SK-N-SH (cell line): ENCODE data around the gene HSD17B12. TPM values are rescaled to one million over a fixed set of nuclear protein-coding genes. Genes with fewer than 3 reads are reported as not detected.

Experiments
- CTCF ChIA-PET: fragments of 300-600, 350-600 bp; formaldehyde crosslinking; extraction: SDS; loops from one replicate; lab custom pipeline; 2021; lab: Yijun Ruan, JAX
- POLR2A ChIA-PET: fragments of 350-600 bp; sonication (Branson Sonifier 250); formaldehyde crosslinking; extraction: SDS; loops from one replicate; lab custom pipeline; 2020; ENCODE audit warnings: antibody characterized with exemption, inconsistent platforms; lab: Yijun Ruan, JAX
- DNase-seq: peaks from one replicate; pipeline ENCODE4 v3.0.0; 2012
- H2AFZ ChIP-seq: fragments of 200-600 bp; sonication (generic); 2 replicates; pipeline ENCODE4 v1.8.1; 2016; ENCODE audit warnings: antibody characterized with exemption, mild to moderate bottlenecking, low read depth
- H3F3A ChIP-seq: fragments of 200-600 bp; sonication (generic); replicated peaks from 2 replicates; pipeline ENCODE3; 2016; ENCODE audit warnings: antibody characterized with exemption, mild to moderate bottlenecking; ENCODE audit not compliant: insufficient read depth
- H3K27ac ChIP-seq, 2 experiments: fragments of 200-500 bp in 1 of 2; fragments of 200-600 bp in 1 of 2; sonication (Bioruptor generic) in 1 of 2; sonication (generic), shearing (Covaris generic) in 1 of 2; 2 replicates each; pipeline versions ENCODE4 v1.5.1 to v1.6.1; 2014 to 2016; ENCODE audit warnings: low read depth in 2 of 2, inconsistent platforms in 1 of 2, low read length in 1 of 2, mild to moderate bottlenecking in 1 of 2, mixed read lengths in 1 of 2
- H3K27me3 ChIP-seq: fragments of 200-600 bp; sonication (generic), shearing (Covaris generic); 2 replicates; pipeline ENCODE4 v1.6.1; 2016; ENCODE audit warnings: mixed run types; ENCODE audit not compliant: insufficient read depth
- H3K36me3 ChIP-seq, 2 experiments: fragments of 200-500 bp in 1 of 2; fragments of 200-600 bp in 1 of 2; sonication (Bioruptor generic) in 1 of 2; sonication (generic) in 1 of 2; replicated peaks in 1 of 2; 2 replicates each; pipeline versions ENCODE3 to v1.5.1; 2014 to 2016; ENCODE audit warnings: low read length in 1 of 2, mild to moderate bottlenecking in 1 of 2; ENCODE audit not compliant: insufficient read depth in 2 of 2, control insufficient read depth in 1 of 2
- H3K4me1 ChIP-seq, 2 experiments: fragments of 200-500 bp in 1 of 2; fragments of 200-600 bp in 1 of 2; sonication (Bioruptor generic) in 1 of 2; sonication (generic), shearing (Covaris generic) in 1 of 2; 2 replicates each; pipeline versions ENCODE4 v1.5.1 to v1.6.1; 2014 to 2016; ENCODE audit warnings: low read depth in 1 of 2, low read length in 1 of 2, mixed run types in 1 of 2; ENCODE audit not compliant: insufficient read depth in 2 of 2, control insufficient read depth in 1 of 2
- H3K4me2 ChIP-seq: fragments of 200-600 bp; sonication (generic), shearing (Covaris generic); 2 replicates; pipeline ENCODE4 v1.6.1; 2017; ENCODE audit warnings: mixed run types
- H3K4me3 ChIP-seq, 2 experiments: fragments of 200-500 bp in 1 of 2; fragments of 200-600 bp in 1 of 2; sonication (Bioruptor generic) in 1 of 2; sonication (generic), shearing (Covaris generic) in 1 of 2; 2 replicates each; pipeline versions ENCODE4 v1.5.1 to v1.8.1; 2014 to 2016; ENCODE audit warnings: low read depth in 2 of 2, inconsistent platforms in 1 of 2, low read length in 1 of 2, mild to moderate bottlenecking in 1 of 2, mixed read lengths in 1 of 2, moderate library complexity in 1 of 2
- H3K79me2 ChIP-seq: fragments of 200-600 bp; sonication (generic); 2 replicates; pipeline ENCODE4 v1.8.1; 2017; ENCODE audit warnings: mild to moderate bottlenecking; ENCODE audit not compliant: insufficient read depth
- H3K9ac ChIP-seq: fragments of 200-600 bp; sonication (generic); 2 replicates; pipeline ENCODE4 v1.6.1; 2017; ENCODE audit warnings: mixed run types
- H3K9me2 ChIP-seq: fragments of 200-600 bp; sonication (generic); 2 replicates; pipeline ENCODE4 v1.6.1; 2017; ENCODE audit warnings: mixed run types
- H3K9me3 ChIP-seq: fragments of 200-600 bp; sonication (generic); 2 replicates; pipeline ENCODE4 v1.6.1; 2017; ENCODE audit warnings: mixed run types, mild to moderate bottlenecking, moderate library complexity
- H4K20me1 ChIP-seq: fragments of 200-600 bp; sonication (generic); 2 replicates; pipeline ENCODE4 v1.6.1; 2017; ENCODE audit warnings: mild to moderate bottlenecking, mixed run types; ENCODE audit not compliant: insufficient read depth
- CHD2 ChIP-seq: fragments of 150-350 bp; IDR thresholded peaks from 2 replicates; pipeline ENCODE4 v1.6.1; 2018; ENCODE audit warnings: low read length; ENCODE audit not compliant: partially characterized antibody
- CTCF ChIP-seq: fragments of 200-600 bp; sonication (generic); IDR thresholded peaks from 2 replicates; pipeline ENCODE4 v1.6.1; 2017; ENCODE audit warnings: antibody characterized with exemption, mild to moderate bottlenecking, moderate library complexity
- ELF1 ChIP-seq: IDR thresholded peaks from 2 replicates; pipeline ENCODE4 v1.4.0; 2012
- FOXM1 ChIP-seq: IDR thresholded peaks from 2 replicates; pipeline ENCODE4 v1.4.0; 2012; ENCODE audit warnings: low read depth, mild to moderate bottlenecking
- IRF3 ChIP-seq: fragments of 150-350 bp; IDR thresholded peaks from 2 replicates; pipeline ENCODE4 v1.6.1; 2016; ENCODE audit warnings: mild to moderate bottlenecking, low read depth, low read length
- JUND ChIP-seq: IDR thresholded peaks from 2 replicates; pipeline ENCODE4 v1.4.0; 2012
- MEF2A ChIP-seq: IDR thresholded peaks from 2 replicates; pipeline ENCODE4 v1.4.0; 2012; ENCODE audit warnings: low read depth, borderline replicate concordance
- MXI1 ChIP-seq: IDR thresholded peaks from 2 replicates; pipeline ENCODE4 v1.6.1; 2012; ENCODE audit warnings: mild to moderate bottlenecking, low read depth, low read length, improper control_type of control experiment
- NRF1 ChIP-seq: IDR thresholded peaks from 2 replicates; pipeline ENCODE4 v1.6.1; 2012; ENCODE audit warnings: low read depth, mild to moderate bottlenecking, low read length
- POLR2AphosphoS5 ChIP-seq: IDR thresholded peaks from 2 replicates; pipeline ENCODE4 v1.6.1; 2012; ENCODE audit warnings: low read depth, low read length
- RCOR1 ChIP-seq: fragments of 150-350 bp; IDR thresholded peaks from 2 replicates; pipeline ENCODE4 v1.6.1; 2017; ENCODE audit warnings: antibody characterized with exemption, low read length
- TEAD4 ChIP-seq: IDR thresholded peaks from 2 replicates; pipeline ENCODE4 v1.4.0; 2012; ENCODE audit warnings: mild to moderate bottlenecking, borderline replicate concordance; ENCODE audit not compliant: insufficient read depth
- USF1 ChIP-seq: IDR thresholded peaks from 2 replicates; pipeline ENCODE4 v1.4.0; 2012; ENCODE audit warnings: low read depth, borderline replicate concordance
- YY1 ChIP-seq: IDR thresholded peaks from 2 replicates; pipeline ENCODE4 v1.4.0; 2012; ENCODE audit warnings: low read depth, mild to moderate bottlenecking
- WGBS: methylation state at CpG from one replicate; pipeline ENCODE4 v1.1.6; 2017; ENCODE audit warnings: low lambda C conversion rate; 5-methylcytosine and 5-hydroxymethylcytosine counted together
- polyA plus RNA-seq, 3 experiments: library from polyadenylated mRNA; depleted of rRNA; stranded (reverse); fragments of >200 nt; gene quantifications; 2 replicates each; pipeline ENCODE4 v1.2.3, GENCODE V29; 2012
- TF ChIP-seq, protein P1 (sequence below): IDR thresholded peaks from 2 replicates; pipeline ENCODE4 v1.4.0; 2012; ENCODE audit warnings: low read depth, borderline replicate concordance
- TF ChIP-seq, protein P2 (sequence below): IDR thresholded peaks from 2 replicates; pipeline ENCODE4 v1.4.0; 2012; ENCODE audit warnings: low read depth

The HSD17B12 gene
- polyA plus RNA-seq, 1 of the 3 experiments (the other 2 are of a cell fraction) = 19.7 TPM

- DNase-seq = no peak
- no peak overlapping the region for H3K9ac ChIP-seq
- WGBS = 0% methylated on average over 1 of the region's 1 CpG
- H3K9me3 ChIP-seq = no peaks in the 10 kb centered on the region
- H3K79me2 ChIP-seq = no peaks in the 10 kb centered on the region
- CTCF ChIA-PET = interaction anchor here (2.0 kb wide), 1 partner anchor 15 kb away, joined by 6 read pairs; no protein-coding TSS in a partner anchor
- H3K4me1 ChIP-seq = no peaks in the 10 kb centered on the region
- no peaks in the 10 kb centered on the region for H3K36me3 ChIP-seq
- no peak overlapping the region for H2AFZ ChIP-seq
- no peaks in the 10 kb centered on the region for H4K20me1 ChIP-seq
- H3F3A ChIP-seq = no peaks in the 10 kb centered on the region
- TF ChIP-seq MEF2A (no peak), NRF1 (no peak), USF1 (no peak), JUND (no peak)
- TF ChIP-seq, protein P1, sequence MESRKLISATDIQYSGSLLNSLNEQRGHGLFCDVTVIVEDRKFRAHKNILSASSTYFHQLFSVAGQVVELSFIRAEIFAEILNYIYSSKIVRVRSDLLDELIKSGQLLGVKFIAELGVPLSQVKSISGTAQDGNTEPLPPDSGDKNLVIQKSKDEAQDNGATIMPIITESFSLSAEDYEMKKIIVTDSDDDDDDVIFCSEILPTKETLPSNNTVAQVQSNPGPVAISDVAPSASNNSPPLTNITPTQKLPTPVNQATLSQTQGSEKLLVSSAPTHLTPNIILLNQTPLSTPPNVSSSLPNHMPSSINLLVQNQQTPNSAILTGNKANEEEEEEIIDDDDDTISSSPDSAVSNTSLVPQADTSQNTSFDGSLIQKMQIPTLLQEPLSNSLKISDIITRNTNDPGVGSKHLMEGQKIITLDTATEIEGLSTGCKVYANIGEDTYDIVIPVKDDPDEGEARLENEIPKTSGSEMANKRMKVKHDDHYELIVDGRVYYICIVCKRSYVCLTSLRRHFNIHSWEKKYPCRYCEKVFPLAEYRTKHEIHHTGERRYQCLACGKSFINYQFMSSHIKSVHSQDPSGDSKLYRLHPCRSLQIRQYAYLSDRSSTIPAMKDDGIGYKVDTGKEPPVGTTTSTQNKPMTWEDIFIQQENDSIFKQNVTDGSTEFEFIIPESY = no peak
- H3K27ac ChIP-seq = no peak overlapping the region
- H3K4me3 ChIP-seq = no peak overlapping the region
- POLR2A ChIA-PET = no interaction called here
- no peaks in the 10 kb centered on the region for H3K9me2 ChIP-seq
- H3K4me2 ChIP-seq = no peak overlapping the region
- H3K27me3 ChIP-seq = peaks cover 12% of the 10 kb centered on the region; the same call in 1 of the 2 replicates
These were observed 194.2 kb downstream of the HSD17B12 start for GRCh38 chr11:43874738-43875137.

DNA sequence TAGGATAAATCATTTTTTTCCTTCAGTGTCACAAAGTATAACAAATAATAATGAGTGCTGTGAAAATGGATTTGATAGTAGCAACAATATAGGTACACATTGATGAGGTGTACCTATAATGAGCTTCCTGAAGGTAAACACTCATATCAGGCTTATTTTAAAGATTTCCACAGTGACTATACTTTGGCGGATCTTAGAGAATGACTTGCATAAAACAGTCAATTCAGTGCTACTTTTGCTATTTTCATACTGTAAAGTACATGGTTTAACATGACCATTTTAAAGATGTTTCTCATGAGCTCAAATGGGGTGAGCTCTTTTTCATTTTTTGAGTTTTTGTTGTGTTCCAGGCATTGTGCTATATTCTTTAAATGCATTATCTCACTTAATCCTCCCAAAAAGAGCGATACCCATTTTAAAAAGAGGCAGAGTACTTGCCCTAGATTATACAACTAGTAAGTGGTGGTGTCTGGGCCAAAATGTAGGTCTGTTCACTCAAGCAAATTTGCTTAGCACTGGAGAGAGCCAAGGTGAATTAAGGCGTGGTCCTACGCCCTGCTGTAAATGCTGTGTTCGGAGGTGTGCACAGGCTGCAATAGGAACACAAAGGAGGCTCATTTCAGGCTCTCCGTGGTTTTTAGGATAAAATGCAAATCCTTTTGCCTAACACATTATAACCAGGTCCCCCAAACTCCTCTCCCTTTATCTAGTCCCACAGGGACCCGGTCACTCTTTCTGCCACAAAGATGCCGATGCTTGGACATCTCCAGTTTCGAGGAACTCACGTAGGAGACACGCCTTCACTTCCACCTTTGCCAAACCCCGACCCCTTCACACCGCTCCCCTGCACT is 199.5 kb downstream of the HSD17B12 start:
- Histone ChIP-seq H3F3A (no peaks in the 10 kb centered on the region), H3K27ac (no peak overlapping the region; a peak in 1 of 4 replicates), H4K20me1 (no peaks in the 10 kb centered on the region), H3K36me3 (peaks cover 21% of the 10 kb centered on the region in 2 experiments), H3K4me3 (peak overlapping the region; percentile 96 to 99), H3K4me2 (peak overlapping the region; percentile 91), H3K27me3 (peaks cover 12% of the 10 kb centered on the region; the same call in 1 of the 2 replicates), H2AFZ (peak overlapping the region; percentile 100), H3K4me1 (peaks cover 11 to 15% of the 10 kb centered on the region in 2 experiments; a peak in 3 of 4 replicates), H3K9me2 (no peaks in the 10 kb centered on the region), H3K9me3 (no peaks in the 10 kb centered on the region), H3K79me2 (peaks cover 18% of the 10 kb centered on the region), H3K9ac (peak overlapping the region; percentile 89; the same call in 1 of the 2 replicates)
- WGBS = 53% methylated on average over 13 of the region's 13 CpGs
- DNase-seq = no peak
- CTCF ChIA-PET = interaction anchor here (1.0 to 2.0 kb wide), 3 partner anchors 10 to 67 kb away, joined by 4 to 14 read pairs (median 6); no protein-coding TSS in a partner anchor
- TF ChIP-seq NRF1 (no peak), CTCF (no peak), JUND (no peak), FOXM1 (no peak), IRF3 (no peak), POLR2AphosphoS5 (no peak), RCOR1 (no peak), YY1 (no peak), ELF1 (no peak), TEAD4 (no peak), MXI1 (no peak), CHD2 (no peak)
- TF ChIP-seq, protein P2, sequence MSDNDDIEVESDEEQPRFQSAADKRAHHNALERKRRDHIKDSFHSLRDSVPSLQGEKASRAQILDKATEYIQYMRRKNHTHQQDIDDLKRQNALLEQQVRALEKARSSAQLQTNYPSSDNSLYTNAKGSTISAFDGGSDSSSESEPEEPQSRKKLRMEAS = no peak
- POLR2A ChIA-PET = interaction anchor here (1.0 kb wide), 1 partner anchor 61 kb away, joined by 3 read pairs; no protein-coding TSS in a partner anchor
